ENCODE measurements around the gene GALNT18. TPM values are rescaled to one million over a fixed set of nuclear protein-coding genes. Genes with fewer than 3 reads are reported as not detected.

The GALNT18 gene
- total and polyA plus RNA-seq, 2 experiments from 2014 or later = 4.3 to 10.8 TPM

GRCh38 chr11:11243209-11243589, 378.6 kb downstream of the GALNT18 start (continued):
- TF ChIP-seq ZNF462 (CRISPR knock-in tag; IDR thresholded peaks at IDR 0.05) (no peak), EZH2phosphoT487 (IDR thresholded peaks at IDR 0.05; ENCODE audit: unreplicated experiment) (no peak), STAT1 (IDR thresholded peaks at IDR 0.05; ENCODE audit: unreplicated experiment) (no peak), POLR2AphosphoS5 (IDR thresholded peaks at IDR 0.05; ENCODE audit: low read depth) (no peak), ZNF331 (CRISPR knock-in tag; IDR thresholded peaks at IDR 0.05; ENCODE audit: low read depth) (no peak), CTCF (conservative IDR thresholded peaks at IDR 0.05; ENCODE audit: low read depth in 2 of 2) (no peak)

GRCh38 chr11:11241284-11241683, 380.5 kb downstream of the GALNT18 start:
- ATAC-seq (no peak), DNase-seq (ENCODE audit: low spot score) (no peak)
- Histone ChIP-seq H3K27me3 (ENCODE audit: insufficient read depth) (no peaks in the 10 kb centered on the region), H2AFZ (no peak overlapping the region), H4K20me1 (replicated peaks; ENCODE audit: insufficient read depth) (no peaks in the 10 kb centered on the region), H3K4me3 (no peak overlapping the region), H3K79me2 (replicated peaks; ENCODE audit: insufficient read depth) (no peaks in the 10 kb centered on the region), H3K36me3 (ENCODE audit: insufficient read depth) (no peaks in the 10 kb centered on the region), H3K4me1 (ENCODE audit: insufficient read depth) (peaks cover 32% of the 10 kb centered on the region), H3F3A (replicated peaks; ENCODE audit: low read depth) (no peaks in the 10 kb centered on the region), H3K27ac (ENCODE audit: low read depth) (no peak overlapping the region), H3K9me2 (ENCODE audit: insufficient read depth) (no peaks in the 10 kb centered on the region), H3K4me2 (no peak overlapping the region)
- Mint-ChIP-seq H3K36me3 (ENCODE audit: low read depth) (peaks cover 2% of the 10 kb centered on the region; the same call in 2 of the 3 replicates), H3K27me3 (ENCODE audit: insufficient read depth, low read depth, poor library complexity) (peaks cover 8% of the 10 kb centered on the region), H3K4me3 (no peak overlapping the region), H3K4me1 (peaks cover 37% of the 10 kb centered on the region), H3K27ac (no peak overlapping the region), H3K9me3 (peaks cover 5% of the 10 kb centered on the region)
- TF ChIP-seq CREB1 (CRISPR knock-in tag; IDR thresholded peaks at IDR 0.05; ENCODE audit: low read depth) = no peak
- TF ChIP-seq STAT1 (IDR thresholded peaks at IDR 0.05; ENCODE audit: unreplicated experiment) = no peak
- no peak for TF ChIP-seq NANOG (IDR thresholded peaks at IDR 0.05; ENCODE audit: borderline replicate concordance)
- TF ChIP-seq EZH2 (IDR thresholded peaks at IDR 0.05; ENCODE audit: low read depth, unreplicated experiment) = no peak
- TF ChIP-seq ZNF331 (CRISPR knock-in tag; IDR thresholded peaks at IDR 0.05; ENCODE audit: low read depth) = no peak
- no peak for TF ChIP-seq ETS1 (IDR thresholded peaks at IDR 0.05)
- TF ChIP-seq POLR2AphosphoS5 (IDR thresholded peaks at IDR 0.05; ENCODE audit: low read depth) = no peak
- no peak for TF ChIP-seq EZH2phosphoT487 (IDR thresholded peaks at IDR 0.05; ENCODE audit: unreplicated experiment)
